Measurements from ENCODE around the gene DIP2B. TPM values are rescaled to one million over a fixed set of nuclear protein-coding genes. Genes with fewer than 3 reads are reported as not detected.

Gene DIP2B
- total RNA-seq, 1 donor from 2014 or later, result 37.1 TPM

DNA sequence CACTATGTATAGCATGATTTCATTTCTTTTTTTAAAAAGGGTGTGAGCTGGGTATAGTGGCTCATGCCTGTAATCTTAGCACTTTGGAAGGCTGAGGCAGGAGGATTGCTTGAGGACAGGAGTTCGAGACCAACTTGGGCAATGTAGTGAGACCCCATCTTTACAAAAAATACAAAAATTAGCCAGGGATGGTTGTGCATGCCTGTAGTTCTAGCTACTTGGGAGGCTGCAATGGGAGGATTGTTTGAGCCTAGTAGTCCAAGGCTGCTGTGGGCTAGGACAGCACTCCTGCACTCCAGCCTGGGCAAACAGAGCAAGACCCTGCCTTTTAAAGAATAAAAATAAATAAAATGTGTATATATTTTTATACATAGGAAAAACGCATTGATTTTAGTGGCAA is 43.0 kb downstream of the DIP2B start:
- no peak overlapping the region for H3K4me2 ChIP-seq

DNA sequence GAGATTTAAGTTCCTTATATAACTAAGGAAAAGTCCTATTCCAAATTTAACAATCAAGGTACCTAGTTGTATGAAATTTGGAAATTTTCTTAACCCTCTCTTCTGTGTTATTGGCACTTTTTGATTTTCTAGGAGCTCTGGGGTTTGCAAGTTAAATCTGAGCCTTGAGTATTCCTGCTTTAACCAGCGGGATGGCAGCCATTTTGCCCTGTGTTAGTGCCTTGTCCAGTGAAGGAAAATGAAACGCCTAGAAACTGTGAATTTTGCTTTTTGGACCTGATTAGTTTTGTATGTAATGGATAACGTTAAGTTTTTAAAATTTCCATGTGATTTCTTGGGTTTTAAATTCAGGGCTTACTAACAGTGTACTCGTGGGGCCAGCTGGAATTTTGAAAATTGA is 45.1 kb downstream of the DIP2B start:
- no peaks in the 10 kb centered on the region for H3F3A ChIP-seq (ENCODE audit: low read depth)
- H3K9me3 ChIP-seq (ENCODE audit: low read depth), result no peaks in the 10 kb centered on the region
- no peak overlapping the region for H3K4me3 ChIP-seq
- peaks cover 10% of the 10 kb centered on the region for H3K4me1 Mint-ChIP-seq
- no peaks in the 10 kb centered on the region for H3K27me3 Mint-ChIP-seq (ENCODE audit: insufficient read depth, low read depth)
- H3K36me3 ChIP-seq, result no peaks in the 10 kb centered on the region
- H3K27ac ChIP-seq, result no peak overlapping the region
- H3K4me2 ChIP-seq, result no peak overlapping the region
- no peaks in the 10 kb centered on the region for H3K27me3 ChIP-seq
- no peak overlapping the region for H3K9ac ChIP-seq
- DNase-seq (ENCODE audit: low spot score), result no peak
- H3K9me3 Mint-ChIP-seq, result peaks cover 4% of the 10 kb centered on the region
- peaks cover 15% of the 10 kb centered on the region for H4K20me1 ChIP-seq (ENCODE audit: low read depth)
- H2AFZ ChIP-seq (replicated peaks), result no peak overlapping the region
- H3K27ac Mint-ChIP-seq, result no peak overlapping the region
- peaks cover 12% of the 10 kb centered on the region for H3K4me1 ChIP-seq
- H3K4me3 Mint-ChIP-seq, result no peak overlapping the region
- peaks cover 93% of the 10 kb centered on the region for H3K79me2 ChIP-seq (ENCODE audit: low read depth)
- peaks cover 4% of the 10 kb centered on the region for H3K36me3 Mint-ChIP-seq
- TF ChIP-seq EZH2phosphoT487 (IDR thresholded peaks at IDR 0.05) (no peak), EZH2 (IDR thresholded peaks at IDR 0.05) (no peak)
- TF ChIP-seq, protein P1, sequence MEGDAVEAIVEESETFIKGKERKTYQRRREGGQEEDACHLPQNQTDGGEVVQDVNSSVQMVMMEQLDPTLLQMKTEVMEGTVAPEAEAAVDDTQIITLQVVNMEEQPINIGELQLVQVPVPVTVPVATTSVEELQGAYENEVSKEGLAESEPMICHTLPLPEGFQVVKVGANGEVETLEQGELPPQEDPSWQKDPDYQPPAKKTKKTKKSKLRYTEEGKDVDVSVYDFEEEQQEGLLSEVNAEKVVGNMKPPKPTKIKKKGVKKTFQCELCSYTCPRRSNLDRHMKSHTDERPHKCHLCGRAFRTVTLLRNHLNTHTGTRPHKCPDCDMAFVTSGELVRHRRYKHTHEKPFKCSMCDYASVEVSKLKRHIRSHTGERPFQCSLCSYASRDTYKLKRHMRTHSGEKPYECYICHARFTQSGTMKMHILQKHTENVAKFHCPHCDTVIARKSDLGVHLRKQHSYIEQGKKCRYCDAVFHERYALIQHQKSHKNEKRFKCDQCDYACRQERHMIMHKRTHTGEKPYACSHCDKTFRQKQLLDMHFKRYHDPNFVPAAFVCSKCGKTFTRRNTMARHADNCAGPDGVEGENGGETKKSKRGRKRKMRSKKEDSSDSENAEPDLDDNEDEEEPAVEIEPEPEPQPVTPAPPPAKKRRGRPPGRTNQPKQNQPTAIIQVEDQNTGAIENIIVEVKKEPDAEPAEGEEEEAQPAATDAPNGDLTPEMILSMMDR (IDR thresholded peaks at IDR 0.05), result no peak

More for the DNA sequence above, 43.0 kb downstream of the DIP2B start:
- Histone ChIP-seq H3K9me3 (ENCODE audit: low read depth) (no peaks in the 10 kb centered on the region), H3K27ac (no peak overlapping the region), H3K27me3 (no peaks in the 10 kb centered on the region), H3K4me3 (no peak overlapping the region), H3K9ac (no peak overlapping the region), H3K4me1 (peaks cover 12% of the 10 kb centered on the region), H2AFZ (replicated peaks) (no peak overlapping the region), H3F3A (ENCODE audit: low read depth) (no peaks in the 10 kb centered on the region), H3K79me2 (ENCODE audit: low read depth) (peaks cover 85% of the 10 kb centered on the region), H3K36me3 (no peaks in the 10 kb centered on the region), H4K20me1 (ENCODE audit: low read depth) (peaks cover 15% of the 10 kb centered on the region)
- no peak for DNase-seq (ENCODE audit: low spot score)
- no peak overlapping the region for H3K27ac Mint-ChIP-seq
- no peaks in the 10 kb centered on the region for H3K27me3 Mint-ChIP-seq (ENCODE audit: insufficient read depth, low read depth)
- TF ChIP-seq EZH2phosphoT487 (IDR thresholded peaks at IDR 0.05), result no peak
- TF ChIP-seq, protein P1 (IDR thresholded peaks at IDR 0.05), result no peak
- no peak for TF ChIP-seq EZH2 (IDR thresholded peaks at IDR 0.05)
- peaks cover 2% of the 10 kb centered on the region for H3K36me3 Mint-ChIP-seq
- peaks cover 4% of the 10 kb centered on the region for H3K9me3 Mint-ChIP-seq
- H3K4me3 Mint-ChIP-seq, result no peak overlapping the region
- peaks cover 10% of the 10 kb centered on the region for H3K4me1 Mint-ChIP-seq

DNA sequence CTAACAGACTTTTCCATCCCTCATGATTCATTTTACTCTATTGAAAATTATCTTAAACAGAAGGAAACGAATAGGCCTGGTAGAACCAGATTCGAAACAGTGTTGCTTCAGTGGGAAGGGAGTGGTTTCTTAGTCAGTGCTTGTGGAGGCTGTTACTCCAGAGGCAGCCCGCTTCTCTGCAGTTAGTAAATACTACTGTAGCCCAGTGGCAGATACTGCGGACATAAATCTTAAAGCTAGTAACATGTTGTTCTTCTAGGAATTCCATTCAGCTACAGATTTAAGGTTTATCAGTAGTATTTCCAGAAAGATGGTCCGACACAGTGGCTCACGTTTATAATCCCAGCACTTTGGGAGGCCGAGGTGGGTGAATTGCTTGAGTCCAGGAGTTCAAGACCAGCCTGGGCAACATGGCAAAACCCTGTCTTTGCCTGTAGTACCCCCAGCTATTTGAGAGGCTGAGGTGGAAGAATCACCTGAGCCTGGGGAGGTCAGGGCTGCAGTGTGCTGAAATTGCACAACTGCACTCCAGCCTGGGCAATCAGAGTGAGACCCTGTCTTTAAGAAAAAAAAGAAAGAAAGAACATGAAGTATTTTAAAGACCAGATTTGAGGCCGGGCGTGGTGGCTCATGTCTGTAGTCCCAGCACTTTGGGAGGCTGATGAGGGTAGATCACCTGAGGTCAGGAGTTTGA is 45.9 kb downstream of the DIP2B start:
- Histone ChIP-seq H3F3A (ENCODE audit: low read depth) (no peaks in the 10 kb centered on the region), H3K4me3 (no peak overlapping the region), H3K36me3 (no peaks in the 10 kb centered on the region), H3K9ac (no peak overlapping the region), H3K27me3 (no peaks in the 10 kb centered on the region), H3K4me2 (no peak overlapping the region), H2AFZ (replicated peaks) (no peak overlapping the region), H3K79me2 (ENCODE audit: low read depth) (peaks cover 87% of the 10 kb centered on the region), H3K27ac (no peak overlapping the region), H4K20me1 (ENCODE audit: low read depth) (peaks cover 15% of the 10 kb centered on the region), H3K9me3 (ENCODE audit: low read depth) (no peaks in the 10 kb centered on the region), H3K4me1 (peaks cover 12% of the 10 kb centered on the region)
- Mint-ChIP-seq H3K4me3 (no peak overlapping the region), H3K36me3 (peaks cover 4% of the 10 kb centered on the region), H3K9me3 (peaks cover 4% of the 10 kb centered on the region), H3K27me3 (ENCODE audit: insufficient read depth, low read depth) (no peaks in the 10 kb centered on the region), H3K4me1 (peaks cover 10% of the 10 kb centered on the region), H3K27ac (no peak overlapping the region)
- TF ChIP-seq, protein P1 (IDR thresholded peaks at IDR 0.05), result no peak
- TF ChIP-seq EZH2phosphoT487 (IDR thresholded peaks at IDR 0.05) (no peak), EZH2 (IDR thresholded peaks at IDR 0.05) (no peak)
- DNase-seq (ENCODE audit: low spot score), result no peak

All from neural progenitor cell (in vitro differentiated cells).